Hepatocyte (in vitro differentiated cells): Measurements from ENCODE around the gene GEN1. TPM values are rescaled to one million over a fixed set of nuclear protein-coding genes. Genes with fewer than 3 reads are reported as not detected.
A peak's percentile ranks its signal among the peaks of the same experiment; 100 is the strongest.

Source experiments
- DNase-seq: peaks from one replicate; pipeline ENCODE4 v3.0.0-alpha.2; 2016; ENCODE audit warnings: low spot score
- H2AFZ ChIP-seq: fragments of 200-600 bp; sonication (generic); 2 replicates; pipeline ENCODE4 v1.6.0; 2016; ENCODE audit warnings: antibody characterized with exemption, mild to moderate bottlenecking
- H3K27ac ChIP-seq: fragments of 200-600 bp; sonication (generic); 2 replicates; pipeline ENCODE4 v1.5.1; 2016; ENCODE audit warnings: mild to moderate bottlenecking
- H3K27me3 ChIP-seq: fragments of 200-600 bp; sonication (generic); 2 replicates; pipeline ENCODE4 v1.6.1; 2016
- H3K36me3 ChIP-seq: fragments of 200-600 bp; sonication (generic); replicated peaks from 2 replicates; pipeline ENCODE4 v1.5.1; 2016; ENCODE audit warnings: low read depth; ENCODE audit not compliant: insufficient read depth
- H3K4me1 ChIP-seq: fragments of 200-600 bp; sonication (generic); 2 replicates; pipeline ENCODE4 v1.5.1; 2016; ENCODE audit warnings: mild to moderate bottlenecking, moderate library complexity; ENCODE audit not compliant: insufficient read depth
- H3K4me2 ChIP-seq: fragments of 200-600 bp; sonication (generic); 2 replicates; pipeline ENCODE4 v1.6.0; 2016
- H3K4me3 ChIP-seq: fragments of 200-600 bp; sonication (generic); 2 replicates; pipeline ENCODE4 v1.5.1; 2016; ENCODE audit warnings: mild to moderate bottlenecking
- H3K79me2 ChIP-seq: fragments of 200-600 bp; sonication (generic); 2 replicates; pipeline ENCODE4 v1.6.0; 2017; ENCODE audit warnings: mild to moderate bottlenecking
- H3K9me2 ChIP-seq: fragments of 200-600 bp; sonication (generic); replicated peaks from 2 replicates; pipeline ENCODE4 v1.6.0; 2017; ENCODE audit warnings: mild to moderate bottlenecking; ENCODE audit not compliant: insufficient read depth
- H3K9me3 ChIP-seq: fragments of 200-600 bp; sonication (generic); 2 replicates; pipeline ENCODE4 v1.5.1; 2016; ENCODE audit warnings: low read depth, mild to moderate bottlenecking
- H4K20me1 ChIP-seq: fragments of 200-600 bp; sonication (generic); 2 replicates; pipeline ENCODE4 v1.6.0; 2016; ENCODE audit warnings: mild to moderate bottlenecking; ENCODE audit not compliant: insufficient read depth, poor library complexity, severe bottlenecking
- EZH2 ChIP-seq: fragments of 200-600 bp; sonication (generic); IDR thresholded peaks from 2 replicates; pipeline ENCODE4 v1.6.1; 2016; ENCODE audit warnings: antibody characterized with exemption, mild to moderate bottlenecking, borderline replicate concordance
- EZH2phosphoT487 ChIP-seq: fragments of 200-600 bp; sonication (generic); IDR thresholded peaks from one replicate; pipeline ENCODE4 v1.6.1; 2018; ENCODE audit warnings: antibody characterized with exemption, mild to moderate bottlenecking, low read depth, moderate library complexity; ENCODE audit not compliant: unreplicated experiment, severe bottlenecking
- WGBS: methylation state at CpG from one replicate; pipeline ENCODE4 v1.1.6; 2016; ENCODE audit warnings: low lambda C conversion rate; ENCODE audit errors: missing lambda C conversion rate; 5-methylcytosine and 5-hydroxymethylcytosine counted together
- polyA plus RNA-seq: library from polyadenylated mRNA; unstranded; fragments of >200 nt; fragmentation: Nextera tagmentation; extraction: Ambion mirVana; gene quantifications from 2 replicates; pipeline ENCODE4 v1.2.1, GENCODE V29; 2016
- total RNA-seq: library from RNA; depleted of rRNA; stranded (reverse); fragments of >200 nt; gene quantifications from 2 replicates; pipeline ENCODE4 v1.2.3, GENCODE V29; 2014
- TF ChIP-seq, protein P1 (sequence below): fragments of 200-600 bp; sonication (generic); IDR thresholded peaks from 2 replicates; pipeline ENCODE4 v1.5.1; 2016; ENCODE audit warnings: antibody characterized with exemption, mild to moderate bottlenecking; ENCODE audit not compliant: poor library complexity

The GEN1 gene
- total and polyA plus RNA-seq, 2 experiments from 2014 or later: 3.2 to 15.7 TPM

DNA sequence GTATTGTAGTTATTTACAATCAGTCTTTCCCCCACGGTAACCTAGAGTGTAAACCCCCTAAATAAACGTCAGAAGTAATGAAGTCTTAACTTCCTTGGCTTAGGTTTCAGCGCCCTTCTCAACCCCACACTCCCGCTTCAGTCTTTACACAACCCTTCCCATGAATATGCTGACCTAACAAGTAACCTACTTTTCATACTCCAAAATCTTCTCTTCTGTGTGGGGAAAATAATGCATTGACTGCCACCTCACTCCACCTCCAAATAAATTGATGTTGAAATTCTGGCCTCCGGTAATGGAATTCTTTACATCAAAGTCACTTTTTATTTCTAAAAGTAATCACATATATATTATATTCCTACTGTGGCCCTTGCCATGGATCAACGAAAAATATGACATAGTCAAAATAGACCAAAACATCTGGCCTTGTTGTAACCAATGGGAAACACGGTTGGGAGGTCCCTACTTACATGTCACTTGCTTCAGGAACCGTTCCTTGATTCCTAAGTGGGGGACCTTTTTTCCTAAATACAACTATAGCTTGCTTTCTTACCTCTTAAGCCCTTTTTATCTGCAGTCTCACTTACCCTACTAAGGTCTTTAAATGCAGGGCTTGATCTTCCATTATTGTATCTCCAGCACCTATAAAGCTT lies 961 bp downstream of the GEN1 start:
- DNase-seq: no peak
- H3K4me1 ChIP-seq: peaks cover 15% of the 10 kb centered on the region
- peak overlapping the region; percentile 74 for H3K4me3 ChIP-seq
- TF ChIP-seq, protein P1, sequence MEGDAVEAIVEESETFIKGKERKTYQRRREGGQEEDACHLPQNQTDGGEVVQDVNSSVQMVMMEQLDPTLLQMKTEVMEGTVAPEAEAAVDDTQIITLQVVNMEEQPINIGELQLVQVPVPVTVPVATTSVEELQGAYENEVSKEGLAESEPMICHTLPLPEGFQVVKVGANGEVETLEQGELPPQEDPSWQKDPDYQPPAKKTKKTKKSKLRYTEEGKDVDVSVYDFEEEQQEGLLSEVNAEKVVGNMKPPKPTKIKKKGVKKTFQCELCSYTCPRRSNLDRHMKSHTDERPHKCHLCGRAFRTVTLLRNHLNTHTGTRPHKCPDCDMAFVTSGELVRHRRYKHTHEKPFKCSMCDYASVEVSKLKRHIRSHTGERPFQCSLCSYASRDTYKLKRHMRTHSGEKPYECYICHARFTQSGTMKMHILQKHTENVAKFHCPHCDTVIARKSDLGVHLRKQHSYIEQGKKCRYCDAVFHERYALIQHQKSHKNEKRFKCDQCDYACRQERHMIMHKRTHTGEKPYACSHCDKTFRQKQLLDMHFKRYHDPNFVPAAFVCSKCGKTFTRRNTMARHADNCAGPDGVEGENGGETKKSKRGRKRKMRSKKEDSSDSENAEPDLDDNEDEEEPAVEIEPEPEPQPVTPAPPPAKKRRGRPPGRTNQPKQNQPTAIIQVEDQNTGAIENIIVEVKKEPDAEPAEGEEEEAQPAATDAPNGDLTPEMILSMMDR: no peak
- TF ChIP-seq EZH2: no peak
- TF ChIP-seq EZH2phosphoT487: no peak
- H2AFZ ChIP-seq: peak overlapping the region; percentile 75
- no peaks in the 10 kb centered on the region for H3K27me3 ChIP-seq
- no peaks in the 10 kb centered on the region for H3K9me2 ChIP-seq
- no peaks in the 10 kb centered on the region for H3K9me3 ChIP-seq
- H4K20me1 ChIP-seq: no peaks in the 10 kb centered on the region
- WGBS: 13% methylated on average over 8 of the region's 8 CpGs
- H3K27ac ChIP-seq: peak overlapping the region; percentile 100
- peak overlapping the region; percentile 92 for H3K4me2 ChIP-seq
- H3K36me3 ChIP-seq: no peaks in the 10 kb centered on the region
- H3K79me2 ChIP-seq: peaks cover 75% of the 10 kb centered on the region

DNA sequence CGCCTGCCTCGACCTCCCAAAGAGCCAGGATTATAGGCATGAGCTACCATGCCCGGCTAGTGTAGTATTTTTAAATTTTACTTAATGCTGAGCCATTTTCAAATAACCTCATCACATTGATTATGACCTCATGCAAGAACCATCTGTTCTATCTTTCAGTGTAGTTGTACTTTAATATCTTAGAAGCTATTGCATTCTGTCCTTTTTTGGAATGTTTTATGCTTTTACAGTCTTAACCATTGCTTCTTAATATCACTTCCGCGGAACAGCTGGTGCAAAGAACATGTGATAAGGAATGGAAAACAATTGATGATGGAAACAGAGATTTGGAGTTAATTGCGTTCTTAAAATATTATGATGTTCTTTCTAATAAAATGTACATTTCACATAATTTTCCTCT lies 2.7 kb downstream of the GEN1 start:
- DNase-seq: no peak
- WGBS: 92% methylated on average over 6 of the region's 6 CpGs
- TF ChIP-seq, protein P1: no peak
- TF ChIP-seq EZH2 (no peak), EZH2phosphoT487 (no peak)
- Histone ChIP-seq H3K4me2 (no peak overlapping the region), H3K36me3 (no peaks in the 10 kb centered on the region), H2AFZ (no peak overlapping the region), H3K27me3 (no peaks in the 10 kb centered on the region), H3K4me1 (peaks cover 15% of the 10 kb centered on the region), H3K4me3 (no peak overlapping the region), H3K79me2 (peaks cover 58% of the 10 kb centered on the region), H3K27ac (no peak overlapping the region), H4K20me1 (no peaks in the 10 kb centered on the region), H3K9me3 (no peaks in the 10 kb centered on the region), H3K9me2 (no peaks in the 10 kb centered on the region)

DNA sequence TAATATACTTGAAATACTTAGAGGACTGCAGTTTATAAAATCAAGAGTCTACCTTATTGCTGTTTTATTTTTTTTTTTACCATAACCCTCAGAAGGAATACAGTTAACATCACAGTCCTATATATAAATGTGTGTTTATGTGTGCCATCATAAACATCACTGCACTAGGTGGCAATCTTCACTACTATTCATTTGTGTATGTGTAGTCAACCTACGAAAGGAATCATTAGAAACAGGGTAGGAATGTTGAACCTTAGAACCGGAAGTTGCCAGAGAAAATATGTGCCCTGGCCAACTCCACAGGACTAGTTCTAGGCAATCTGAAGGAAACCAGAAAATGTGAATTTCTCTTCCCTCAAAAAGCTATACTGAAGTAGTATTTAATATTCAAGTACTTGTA lies 3.4 kb downstream of the GEN1 start:
- no peak overlapping the region for H3K4me2 ChIP-seq
- no peak overlapping the region for H2AFZ ChIP-seq
- H3K27ac ChIP-seq: no peak overlapping the region
- TF ChIP-seq, protein P1: no peak
- TF ChIP-seq EZH2phosphoT487 (no peak), EZH2 (no peak)
- no peaks in the 10 kb centered on the region for H3K9me3 ChIP-seq
- peaks cover 11% of the 10 kb centered on the region for H3K4me1 ChIP-seq
- peak; percentile 19 for DNase-seq
- 61% methylated on average over 2 of the region's 2 CpGs for WGBS
- no peaks in the 10 kb centered on the region for H3K36me3 ChIP-seq
- H3K9me2 ChIP-seq: no peaks in the 10 kb centered on the region
- no peaks in the 10 kb centered on the region for H3K27me3 ChIP-seq
- no peak overlapping the region for H3K4me3 ChIP-seq
- no peaks in the 10 kb centered on the region for H4K20me1 ChIP-seq
- H3K79me2 ChIP-seq: peaks cover 52% of the 10 kb centered on the region
